ENCODE measurements around the gene OLFM2. TPM values are rescaled to one million over a fixed set of nuclear protein-coding genes. Genes with fewer than 3 reads are reported as not detected.
A peak's percentile ranks its signal among the peaks of the same experiment; 100 is the strongest.
"Not testable (repeated sequence)": the region's sequence is repeated elsewhere in the genome, so short reads cannot be mapped to it uniquely, and the experiment has no call there.

Gene OLFM2
- total and polyA plus RNA-seq, 2 donors from 2014 or later: 2.1 to 5.4 TPM

DNA sequence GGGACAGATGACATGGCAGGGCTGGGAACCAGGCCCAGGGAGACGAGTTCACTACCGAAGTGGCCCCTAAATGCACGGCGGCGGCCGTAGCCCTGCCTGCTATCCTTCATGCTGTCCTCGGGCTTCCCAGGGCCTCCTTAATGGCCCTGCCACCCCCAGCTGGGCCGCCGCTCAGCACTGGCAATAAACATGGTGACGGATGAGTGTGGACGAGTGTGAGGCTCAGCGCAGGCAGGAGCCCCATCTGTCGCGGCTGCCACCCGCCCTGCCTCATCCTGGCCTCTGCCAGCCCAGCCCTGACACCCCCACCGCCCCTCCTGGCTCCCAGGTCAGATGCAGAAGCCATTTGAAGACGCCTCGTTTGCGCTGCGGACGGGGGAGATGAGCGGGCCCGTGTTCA, 87.6 kb downstream of the OLFM2 start:
- Histone ChIP-seq H3K36me3 (ENCODE audit: control insufficient read depth in 2 of 3, insufficient read depth in 3 of 3, low read length in 3 of 3) (peaks cover 3 to 21% (median 9%) of the 10 kb centered on the region in 3 donors), H3K9me3 (ENCODE audit: control insufficient read depth in 2 of 3, insufficient read depth in 1 of 3, low read length in 3 of 3) (no peaks in the 10 kb centered on the region), H3K4me1 (ENCODE audit: control insufficient read depth in 2 of 3, insufficient read depth in 2 of 3, low read depth in 1 of 3, low read length in 3 of 3) (no peaks in the 10 kb centered on the region), H3K27ac (ENCODE audit: low read depth in 2 of 2, low read length in 2 of 2) (no peak overlapping the region), H3K4me3 (ENCODE audit: low read length in 3 of 3) (no peak overlapping the region), H3K9ac (ENCODE audit: low read length in 3 of 3) (no peak overlapping the region), H3K27me3 (ENCODE audit: control insufficient read depth, insufficient read depth, low read length) (no peaks in the 10 kb centered on the region)
- intact Hi-C loops (cut with DNase I): no loop called here
- TF ChIP-seq CTCF (IDR thresholded peaks at IDR 0.05; ENCODE audit: borderline replicate concordance, extremely low read depth, insufficient read depth): no peak
- peak in 1 of 5 donors; percentile 48 for DNase-seq
- FAIRE-seq: no peak

GRCh38 chr19:9848060-9848459, 88.3 kb downstream of the OLFM2 start:
- H3K36me3 ChIP-seq (ENCODE audit: control insufficient read depth in 2 of 3, insufficient read depth in 3 of 3, low read length in 3 of 3): peaks cover 3 to 27% (median 15%) of the 10 kb centered on the region in 3 donors
- no peak overlapping the region for H3K4me3 ChIP-seq (ENCODE audit: low read length in 3 of 3)
- H3K27me3 ChIP-seq (ENCODE audit: control insufficient read depth, insufficient read depth, low read length): no peaks in the 10 kb centered on the region
- peak in 3 of 5 donors; percentile 35 to 60 (median 37) for DNase-seq
- H3K9ac ChIP-seq (ENCODE audit: low read length in 3 of 3): no peak overlapping the region
- H3K9me3 ChIP-seq (ENCODE audit: control insufficient read depth in 2 of 3, insufficient read depth in 1 of 3, low read length in 3 of 3): no peaks in the 10 kb centered on the region
- FAIRE-seq: no peak
- intact Hi-C loops (cut with DNase I): no loop called here
- H3K27ac ChIP-seq (ENCODE audit: low read depth in 2 of 2, low read length in 2 of 2): no peak overlapping the region
- no peak for TF ChIP-seq CTCF (IDR thresholded peaks at IDR 0.05; ENCODE audit: borderline replicate concordance, extremely low read depth, insufficient read depth)
- H3K4me1 ChIP-seq (ENCODE audit: control insufficient read depth in 2 of 3, insufficient read depth in 2 of 3, low read depth in 1 of 3, low read length in 3 of 3): no peaks in the 10 kb centered on the region

DNA sequence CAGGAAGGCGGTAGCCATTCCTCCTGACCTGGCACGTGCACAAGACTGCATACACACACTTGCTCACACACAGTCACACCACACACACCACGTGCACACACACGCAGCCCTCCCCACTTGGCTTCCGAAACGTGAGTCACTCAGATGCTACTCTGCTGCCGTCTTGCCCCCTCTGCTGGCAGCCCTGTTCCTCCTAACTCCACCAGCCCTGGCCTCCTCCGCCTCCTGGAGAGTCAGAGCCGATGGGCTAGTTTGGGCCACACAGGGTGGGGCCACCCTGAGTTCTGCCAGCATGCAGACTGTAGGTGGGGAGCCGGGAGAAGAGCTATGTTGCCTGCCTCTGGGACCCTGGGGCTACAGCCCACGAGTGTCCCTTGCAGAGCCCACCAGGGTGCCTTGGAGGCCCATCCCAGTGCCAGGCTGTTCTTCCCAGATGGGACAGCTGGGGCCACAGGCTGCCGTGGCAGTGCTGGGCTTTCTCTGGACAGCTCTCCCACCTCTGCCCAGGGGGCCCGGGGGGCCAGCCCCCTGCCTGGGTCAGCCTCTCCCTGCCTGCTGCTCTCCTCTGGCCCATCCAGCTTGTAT, 89.1 kb downstream of the OLFM2 start:
- Histone ChIP-seq H3K9ac (ENCODE audit: low read length in 3 of 3) (no peak overlapping the region), H3K27me3 (ENCODE audit: control insufficient read depth, insufficient read depth, low read length) (no peaks in the 10 kb centered on the region), H3K27ac (ENCODE audit: low read depth in 2 of 2, low read length in 2 of 2) (no peak overlapping the region), H3K4me1 (ENCODE audit: control insufficient read depth in 2 of 3, insufficient read depth in 2 of 3, low read depth in 1 of 3, low read length in 3 of 3) (no peaks in the 10 kb centered on the region), H3K4me3 (ENCODE audit: low read length in 3 of 3) (no peak overlapping the region), H3K9me3 (ENCODE audit: control insufficient read depth in 2 of 3, insufficient read depth in 1 of 3, low read length in 3 of 3) (no peaks in the 10 kb centered on the region), H3K36me3 (ENCODE audit: control insufficient read depth in 2 of 3, insufficient read depth in 3 of 3, low read length in 3 of 3) (peaks cover 3 to 31% (median 18%) of the 10 kb centered on the region in 3 donors)
- no peak for TF ChIP-seq CTCF (IDR thresholded peaks at IDR 0.05; ENCODE audit: borderline replicate concordance, extremely low read depth, insufficient read depth)
- intact Hi-C loops (cut with DNase I): no loop called here
- DNase-seq (peak in 1 of 5 donors; percentile 50), FAIRE-seq (no peak)

DNA sequence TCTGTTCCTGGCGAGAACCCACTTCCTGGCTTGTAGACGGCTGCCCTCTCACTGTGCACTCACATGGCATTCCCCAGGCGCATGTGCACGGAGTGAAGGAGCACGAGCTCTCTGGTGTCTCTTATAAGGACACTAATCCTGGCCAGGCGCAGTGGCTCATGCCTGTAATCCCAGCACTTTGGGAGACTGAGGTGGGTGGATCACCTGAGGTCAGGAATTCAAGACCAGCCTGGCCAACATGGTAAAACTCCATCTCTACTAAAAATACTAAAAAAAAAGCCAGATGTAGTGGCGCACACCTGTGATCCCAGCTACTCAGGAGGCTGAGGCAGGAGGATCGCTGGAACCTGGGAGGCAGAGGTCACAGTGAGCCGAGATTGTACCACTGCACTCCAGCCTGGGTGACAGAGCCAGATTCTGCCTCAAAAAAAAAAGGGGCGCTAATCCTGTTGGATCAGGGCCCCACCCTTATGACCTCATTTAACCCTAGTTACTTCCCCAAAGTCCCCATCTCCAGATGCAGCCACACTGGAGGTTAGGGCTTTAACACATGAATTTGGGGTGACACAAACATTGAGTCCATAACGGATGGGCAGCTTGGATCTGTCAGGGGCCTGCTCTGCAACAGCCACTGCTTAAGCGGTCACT, 92.6 kb downstream of the OLFM2 start:
- intact Hi-C loops (cut with DNase I); FAIRE-seq: not testable (repeated sequence)

More for the DNA sequence above, 92.6 kb downstream of the OLFM2 start:
- H3K4me3 ChIP-seq (ENCODE audit: low read length in 3 of 3); DNase-seq; H3K9ac ChIP-seq (ENCODE audit: low read length in 3 of 3); H3K27me3 ChIP-seq (ENCODE audit: control insufficient read depth, insufficient read depth, low read length); H3K27ac ChIP-seq (ENCODE audit: low read depth in 2 of 2, low read length in 2 of 2); H3K4me1 ChIP-seq (ENCODE audit: control insufficient read depth in 2 of 3, insufficient read depth in 2 of 3, low read depth in 1 of 3, low read length in 3 of 3); H3K9me3 ChIP-seq (ENCODE audit: control insufficient read depth in 2 of 3, insufficient read depth in 1 of 3, low read length in 3 of 3): not testable (repeated sequence)
- H3K36me3 ChIP-seq (ENCODE audit: control insufficient read depth in 2 of 3, insufficient read depth in 3 of 3, low read length in 3 of 3): peaks cover 7 to 50% (median 30%) of the 10 kb centered on the region in 3 donors
